Panc1 (cell line): ENCODE measurements around the gene POLR3K.

Source experiments
- CTCF ChIP-seq: fragments of 450-650 bp; IDR thresholded peaks from 2 replicates; pipeline ENCODE4 v1.5.1; 2017; ENCODE audit warnings: mild to moderate bottlenecking
- SIN3A ChIP-seq: IDR thresholded peaks from 2 replicates; pipeline ENCODE4 v1.6.1; 2012; ENCODE audit warnings: low read depth, mild to moderate bottlenecking, low read length, moderate library complexity, borderline replicate concordance; ENCODE audit not compliant: insufficient read depth

- peak; percentile 78; the same call in 1 of the 2 replicates for TF ChIP-seq SIN3A
- TF ChIP-seq CTCF = no peak
Observed at GRCh38 chr16:77807-78443, 24.5 kb upstream of the POLR3K start, which contains the start of gene MPG.
